Measurements from ENCODE around the gene PTPN18. TPM values are rescaled to one million over a fixed set of nuclear protein-coding genes. Genes with fewer than 3 reads are reported as not detected.

The PTPN18 gene
- total RNA-seq, 2 donors from 2014 or later: 79.2 to 93.3 TPM

DNA sequence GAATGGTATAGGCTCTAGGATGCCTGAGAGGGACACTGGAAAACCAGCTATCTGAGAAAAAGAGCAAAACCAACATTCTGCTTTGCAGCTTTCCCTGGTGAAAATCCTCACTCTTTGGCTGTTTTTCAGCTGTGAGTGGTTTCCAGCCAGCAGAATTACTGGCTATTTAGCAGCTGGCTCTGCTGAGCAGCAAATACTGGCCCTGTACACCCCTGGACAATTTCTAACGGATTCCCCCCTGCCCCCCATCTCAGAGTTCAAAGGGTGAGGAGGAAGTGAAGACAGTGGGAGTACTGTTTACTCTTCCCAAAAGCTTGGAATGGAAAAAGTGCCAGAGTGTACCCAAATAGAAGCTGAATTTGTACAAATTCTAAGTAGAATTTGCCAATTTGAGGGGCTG, 39.3 kb upstream of the PTPN18 start:
- no peak for DNase-seq (ENCODE audit: low spot score)
- TF ChIP-seq, protein P1, sequence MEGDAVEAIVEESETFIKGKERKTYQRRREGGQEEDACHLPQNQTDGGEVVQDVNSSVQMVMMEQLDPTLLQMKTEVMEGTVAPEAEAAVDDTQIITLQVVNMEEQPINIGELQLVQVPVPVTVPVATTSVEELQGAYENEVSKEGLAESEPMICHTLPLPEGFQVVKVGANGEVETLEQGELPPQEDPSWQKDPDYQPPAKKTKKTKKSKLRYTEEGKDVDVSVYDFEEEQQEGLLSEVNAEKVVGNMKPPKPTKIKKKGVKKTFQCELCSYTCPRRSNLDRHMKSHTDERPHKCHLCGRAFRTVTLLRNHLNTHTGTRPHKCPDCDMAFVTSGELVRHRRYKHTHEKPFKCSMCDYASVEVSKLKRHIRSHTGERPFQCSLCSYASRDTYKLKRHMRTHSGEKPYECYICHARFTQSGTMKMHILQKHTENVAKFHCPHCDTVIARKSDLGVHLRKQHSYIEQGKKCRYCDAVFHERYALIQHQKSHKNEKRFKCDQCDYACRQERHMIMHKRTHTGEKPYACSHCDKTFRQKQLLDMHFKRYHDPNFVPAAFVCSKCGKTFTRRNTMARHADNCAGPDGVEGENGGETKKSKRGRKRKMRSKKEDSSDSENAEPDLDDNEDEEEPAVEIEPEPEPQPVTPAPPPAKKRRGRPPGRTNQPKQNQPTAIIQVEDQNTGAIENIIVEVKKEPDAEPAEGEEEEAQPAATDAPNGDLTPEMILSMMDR (IDR thresholded peaks at IDR 0.05): no peak
- Histone ChIP-seq H3K36me3 (no peaks in the 10 kb centered on the region), H3K27ac (no peak overlapping the region), H3K9me3 (no peaks in the 10 kb centered on the region), H3K4me3 (no peak overlapping the region), H3K27me3 (replicated peaks; ENCODE audit: insufficient read depth) (no peaks in the 10 kb centered on the region), H3K4me1 (ENCODE audit: control insufficient read depth in 1 of 2, low read depth in 2 of 2) (no peaks in the 10 kb centered on the region)
- ATAC-seq (ENCODE audit: insufficient number of reproducible peaks, low FRiP score, low read depth): no peak

DNA sequence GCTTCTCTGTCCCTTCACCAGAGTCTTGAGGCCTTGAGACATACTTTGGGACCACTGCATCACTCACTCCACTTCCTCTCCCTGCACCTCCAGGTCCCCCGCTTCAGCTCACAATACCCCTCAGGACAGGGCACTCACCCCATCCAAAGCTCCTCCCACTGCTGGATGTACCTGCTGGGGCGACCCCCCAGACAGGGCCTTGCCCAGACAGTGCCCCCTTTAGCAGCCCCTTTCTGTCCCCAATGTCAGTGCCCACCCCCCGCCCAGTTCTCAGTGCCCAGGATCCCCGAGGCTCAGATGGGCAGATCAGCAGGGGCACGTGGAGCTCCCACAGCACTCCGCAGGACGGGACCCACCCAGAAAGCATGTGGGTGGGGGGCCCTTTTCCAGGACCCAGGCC, 37.0 kb upstream of the PTPN18 start:
- TF ChIP-seq, protein P1 (IDR thresholded peaks at IDR 0.05): no peak
- H3K36me3 ChIP-seq: no peaks in the 10 kb centered on the region
- H3K4me1 ChIP-seq (ENCODE audit: control insufficient read depth in 1 of 2, low read depth in 2 of 2): no peaks in the 10 kb centered on the region
- ATAC-seq (ENCODE audit: insufficient number of reproducible peaks, low FRiP score, low read depth) (no peak), DNase-seq (ENCODE audit: low spot score) (no peak)
- no peaks in the 10 kb centered on the region for H3K27me3 ChIP-seq (replicated peaks; ENCODE audit: insufficient read depth)
- H3K27ac ChIP-seq: no peak overlapping the region
- H3K4me3 ChIP-seq: no peak overlapping the region
- H3K9me3 ChIP-seq: no peaks in the 10 kb centered on the region

DNA sequence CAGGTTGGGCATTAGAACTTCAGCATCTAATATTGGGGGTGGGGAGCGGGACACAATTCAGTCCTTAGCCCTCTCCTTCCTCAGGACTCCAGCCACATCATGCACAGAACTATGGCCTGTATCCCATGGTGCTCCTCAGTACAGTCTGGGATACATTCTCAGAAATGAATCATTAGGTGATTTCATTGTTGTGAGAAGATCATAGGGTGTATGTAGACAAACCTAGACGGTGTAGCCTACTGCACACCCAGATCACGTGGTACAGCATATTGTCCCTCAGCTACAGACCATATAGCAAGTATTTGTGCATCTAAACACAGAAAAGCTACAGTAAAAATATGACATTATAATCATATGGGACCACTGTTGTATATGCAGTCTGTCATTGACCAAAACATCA, 36.3 kb upstream of the PTPN18 start:
- ATAC-seq (ENCODE audit: insufficient number of reproducible peaks, low FRiP score, low read depth): no peak

DNA sequence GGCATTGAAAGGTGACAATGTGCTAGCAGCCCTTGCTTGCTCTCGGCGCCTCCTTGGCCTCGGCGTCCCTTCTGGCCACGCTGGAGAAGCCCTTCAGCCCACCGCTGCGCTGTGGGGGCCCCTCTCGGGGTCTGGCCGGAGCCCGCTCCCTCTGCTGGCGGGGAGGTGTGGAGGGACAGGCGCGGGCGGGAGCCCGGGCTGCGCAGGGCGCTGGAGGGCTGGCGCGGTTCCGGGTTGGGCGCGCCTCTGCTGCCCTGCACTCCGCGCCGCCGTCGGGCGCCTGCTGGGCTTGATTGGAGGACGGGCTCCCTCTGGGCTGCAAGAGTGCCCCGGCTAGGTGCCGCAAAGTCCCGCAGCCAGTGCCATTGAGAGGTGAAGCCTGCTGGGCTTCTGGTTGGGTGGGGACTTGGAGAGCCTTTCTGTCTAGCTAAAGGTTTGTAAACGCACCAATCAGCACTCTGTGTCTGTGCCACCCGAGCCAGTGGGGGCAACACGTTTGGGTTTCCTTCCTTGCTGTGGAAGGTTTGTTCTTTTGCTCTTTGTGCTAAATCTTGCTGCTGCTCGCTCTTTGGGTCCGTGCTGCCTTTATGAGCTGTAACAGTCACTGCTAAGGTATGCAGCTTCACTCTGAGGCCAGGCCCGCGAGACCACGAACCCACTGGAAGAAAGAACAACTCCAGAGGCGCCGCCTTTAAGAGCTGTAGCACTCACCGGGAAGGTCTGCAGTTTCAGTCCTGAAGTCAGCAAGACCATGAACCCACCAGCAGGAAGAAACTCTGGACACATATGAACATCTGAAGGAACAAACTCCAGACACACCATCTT, 27.9 kb upstream of the PTPN18 start:
- no peaks in the 10 kb centered on the region for H3K9me3 ChIP-seq
- H3K27me3 ChIP-seq (replicated peaks; ENCODE audit: insufficient read depth): no peaks in the 10 kb centered on the region
- no peak for ATAC-seq (ENCODE audit: insufficient number of reproducible peaks, low FRiP score, low read depth)
- no peaks in the 10 kb centered on the region for H3K4me1 ChIP-seq (ENCODE audit: control insufficient read depth in 1 of 2, low read depth in 2 of 2)
- H3K36me3 ChIP-seq: no peaks in the 10 kb centered on the region
- H3K27ac ChIP-seq: no peak overlapping the region
- no peak overlapping the region for H3K4me3 ChIP-seq
- no peak for DNase-seq (ENCODE audit: low spot score)
- TF ChIP-seq, protein P1 (IDR thresholded peaks at IDR 0.05): no peak

More for the DNA sequence above, 36.3 kb upstream of the PTPN18 start:
- DNase-seq (ENCODE audit: low spot score): no peak
- TF ChIP-seq, protein P1 (IDR thresholded peaks at IDR 0.05): no peak
- Histone ChIP-seq H3K27ac (no peak overlapping the region), H3K27me3 (replicated peaks; ENCODE audit: insufficient read depth) (no peaks in the 10 kb centered on the region), H3K4me1 (ENCODE audit: control insufficient read depth in 1 of 2, low read depth in 2 of 2) (no peaks in the 10 kb centered on the region), H3K9me3 (no peaks in the 10 kb centered on the region), H3K36me3 (no peaks in the 10 kb centered on the region), H3K4me3 (no peak overlapping the region)

DNA sequence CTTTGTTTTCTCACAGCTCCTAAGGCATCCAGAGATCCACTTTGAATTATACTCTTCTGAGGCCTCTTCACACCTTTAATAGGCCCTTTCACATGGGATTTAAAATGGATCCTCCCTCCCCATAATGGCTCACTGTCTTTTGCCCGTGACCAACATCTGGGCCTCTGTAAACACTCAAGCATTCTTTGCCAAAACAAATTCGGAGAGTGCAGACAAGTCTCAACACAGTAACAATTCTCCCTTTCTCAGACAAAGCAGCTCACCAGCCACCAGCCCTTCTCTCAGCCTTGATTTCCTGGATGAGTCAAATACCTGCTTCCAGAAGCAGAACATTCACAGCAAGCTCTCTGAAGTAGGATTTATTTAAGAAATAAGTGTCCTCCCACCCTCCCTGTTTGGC, 27.1 kb upstream of the PTPN18 start:
- Histone ChIP-seq H3K9me3 (no peaks in the 10 kb centered on the region), H3K4me3 (no peak overlapping the region), H3K36me3 (no peaks in the 10 kb centered on the region), H3K27ac (no peak overlapping the region), H3K27me3 (replicated peaks; ENCODE audit: insufficient read depth) (no peaks in the 10 kb centered on the region), H3K4me1 (ENCODE audit: control insufficient read depth in 1 of 2, low read depth in 2 of 2) (no peaks in the 10 kb centered on the region)
- ATAC-seq (ENCODE audit: insufficient number of reproducible peaks, low FRiP score, low read depth) (no peak), DNase-seq (ENCODE audit: low spot score) (no peak)
- TF ChIP-seq, protein P1 (IDR thresholded peaks at IDR 0.05): no peak
